Measurements from ENCODE around the gene COL28A1.

The COL28A1 gene

DNA sequence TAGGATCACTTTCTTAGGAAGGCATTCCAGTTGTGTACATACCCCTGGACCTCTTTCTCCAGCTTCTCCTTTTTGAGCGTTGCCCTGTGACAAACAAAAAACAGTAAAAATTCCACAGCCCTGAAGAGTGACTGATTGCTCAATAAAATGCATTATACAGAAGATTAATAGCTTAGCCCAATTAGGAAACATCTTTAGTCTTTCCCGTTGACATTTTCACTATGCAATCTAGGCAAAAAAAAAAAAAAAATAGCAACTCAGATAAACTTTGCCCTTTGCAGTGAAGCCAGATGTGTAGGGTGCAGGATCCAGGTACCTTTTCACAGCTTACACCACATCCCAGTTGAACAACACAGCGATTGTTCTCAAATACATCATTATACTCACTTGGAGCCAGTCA is 17.9 kb downstream of the COL28A1 start:
- no peak for DNase-seq (ENCODE audit: low read depth)
- no peak overlapping the region for H3K4me3 ChIP-seq (ENCODE audit: low read depth, low read length)
- TF ChIP-seq, protein P1, sequence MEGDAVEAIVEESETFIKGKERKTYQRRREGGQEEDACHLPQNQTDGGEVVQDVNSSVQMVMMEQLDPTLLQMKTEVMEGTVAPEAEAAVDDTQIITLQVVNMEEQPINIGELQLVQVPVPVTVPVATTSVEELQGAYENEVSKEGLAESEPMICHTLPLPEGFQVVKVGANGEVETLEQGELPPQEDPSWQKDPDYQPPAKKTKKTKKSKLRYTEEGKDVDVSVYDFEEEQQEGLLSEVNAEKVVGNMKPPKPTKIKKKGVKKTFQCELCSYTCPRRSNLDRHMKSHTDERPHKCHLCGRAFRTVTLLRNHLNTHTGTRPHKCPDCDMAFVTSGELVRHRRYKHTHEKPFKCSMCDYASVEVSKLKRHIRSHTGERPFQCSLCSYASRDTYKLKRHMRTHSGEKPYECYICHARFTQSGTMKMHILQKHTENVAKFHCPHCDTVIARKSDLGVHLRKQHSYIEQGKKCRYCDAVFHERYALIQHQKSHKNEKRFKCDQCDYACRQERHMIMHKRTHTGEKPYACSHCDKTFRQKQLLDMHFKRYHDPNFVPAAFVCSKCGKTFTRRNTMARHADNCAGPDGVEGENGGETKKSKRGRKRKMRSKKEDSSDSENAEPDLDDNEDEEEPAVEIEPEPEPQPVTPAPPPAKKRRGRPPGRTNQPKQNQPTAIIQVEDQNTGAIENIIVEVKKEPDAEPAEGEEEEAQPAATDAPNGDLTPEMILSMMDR (IDR thresholded peaks at IDR 0.05; ENCODE audit: low read depth, low read length, missing control alignments) = no peak
- in situ Hi-C loops (cut with HindIII; ENCODE audit: low sequenced_read_pairs) = no loop called here

DNA sequence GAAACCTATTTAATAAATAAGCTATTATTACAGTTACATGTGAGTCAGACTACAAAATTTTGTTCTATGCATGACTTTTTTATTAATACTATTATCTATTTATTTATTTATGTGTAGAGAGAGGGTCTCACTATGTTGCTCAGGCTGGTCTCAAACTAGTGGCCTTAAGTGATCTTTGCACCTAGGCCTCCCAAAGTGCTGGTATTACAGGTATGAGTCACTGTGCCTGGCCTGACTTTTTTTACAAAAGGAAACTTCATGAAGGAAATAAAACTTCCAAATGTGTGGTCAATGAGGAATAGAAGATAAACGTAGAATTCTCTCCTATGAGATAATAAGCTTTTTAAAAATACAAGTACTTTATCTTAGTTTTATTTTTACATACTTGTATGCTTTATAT is 19.0 kb downstream of the COL28A1 start:
- in situ Hi-C loops (cut with HindIII; ENCODE audit: low sequenced_read_pairs) = no loop called here
- no peak for DNase-seq (ENCODE audit: low read depth)
- TF ChIP-seq, protein P1 (IDR thresholded peaks at IDR 0.05; ENCODE audit: low read depth, low read length, missing control alignments) = no peak
- no peak overlapping the region for H3K4me3 ChIP-seq (ENCODE audit: low read depth, low read length)

DNA sequence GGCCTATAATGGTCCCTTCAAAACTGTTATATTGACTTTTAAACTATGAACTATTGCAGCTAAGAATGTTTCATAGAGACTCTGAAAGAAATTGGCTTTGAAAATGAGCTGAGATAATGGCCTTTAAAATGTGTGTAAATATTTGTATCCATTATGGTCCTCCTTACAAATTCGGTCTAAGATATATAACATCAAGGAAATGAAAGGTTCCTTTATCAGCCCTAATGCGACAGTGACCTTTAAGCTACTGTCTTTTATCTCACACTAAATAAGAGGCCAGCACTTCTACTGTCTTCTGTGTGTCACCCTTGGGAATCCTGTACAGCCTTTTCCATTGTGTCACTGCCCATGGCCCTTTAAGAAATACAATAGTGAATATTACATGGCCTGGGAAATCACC is 19.5 kb downstream of the COL28A1 start:
- no peak overlapping the region for H3K4me3 ChIP-seq (ENCODE audit: low read depth, low read length)
- no peak for DNase-seq (ENCODE audit: low read depth)
- TF ChIP-seq, protein P1 (IDR thresholded peaks at IDR 0.05; ENCODE audit: low read depth, low read length, missing control alignments) = no peak
- in situ Hi-C loops (cut with HindIII; ENCODE audit: low sequenced_read_pairs) = no loop called here

DNA sequence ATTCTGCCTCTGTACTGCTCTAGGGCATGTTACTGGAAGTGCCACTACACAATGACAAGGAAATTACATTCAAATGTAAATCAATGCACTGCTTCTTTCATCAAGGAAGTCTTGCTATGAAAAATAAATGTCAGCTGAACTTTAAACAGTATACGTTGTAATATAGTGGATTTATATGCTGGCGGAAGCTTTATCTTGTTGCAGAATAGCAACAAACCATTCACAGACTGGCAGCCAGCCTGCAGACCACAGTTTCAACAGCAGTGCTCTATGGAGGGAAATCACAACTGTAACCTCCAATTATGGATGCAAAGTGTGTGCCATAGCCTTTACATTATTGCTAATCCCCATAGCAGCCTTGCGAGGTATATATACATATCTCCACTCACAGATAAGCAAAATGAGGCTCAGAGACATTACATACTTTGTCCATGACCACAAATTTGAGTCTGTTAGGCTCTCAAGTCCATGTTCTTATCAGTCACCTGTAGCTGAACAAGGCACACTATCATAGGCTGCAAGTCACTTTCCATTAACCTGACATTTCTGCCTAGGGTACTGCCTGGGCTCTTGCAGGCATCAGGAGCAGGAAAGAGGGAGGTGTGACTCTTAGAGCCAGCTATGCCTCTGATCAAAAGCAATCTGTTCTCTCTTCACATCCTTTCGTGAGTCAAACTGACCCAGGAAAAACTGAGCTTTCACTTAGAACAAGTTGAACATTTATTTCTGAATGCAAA is 22.6 kb downstream of the COL28A1 start:
- H3K4me3 ChIP-seq (ENCODE audit: low read depth, low read length) = no peak overlapping the region
- in situ Hi-C loops (cut with HindIII; ENCODE audit: low sequenced_read_pairs) = no loop called here
- TF ChIP-seq, protein P1 (IDR thresholded peaks at IDR 0.05; ENCODE audit: low read depth, low read length, missing control alignments) = no peak
- DNase-seq (ENCODE audit: low read depth) = no peak

DNA sequence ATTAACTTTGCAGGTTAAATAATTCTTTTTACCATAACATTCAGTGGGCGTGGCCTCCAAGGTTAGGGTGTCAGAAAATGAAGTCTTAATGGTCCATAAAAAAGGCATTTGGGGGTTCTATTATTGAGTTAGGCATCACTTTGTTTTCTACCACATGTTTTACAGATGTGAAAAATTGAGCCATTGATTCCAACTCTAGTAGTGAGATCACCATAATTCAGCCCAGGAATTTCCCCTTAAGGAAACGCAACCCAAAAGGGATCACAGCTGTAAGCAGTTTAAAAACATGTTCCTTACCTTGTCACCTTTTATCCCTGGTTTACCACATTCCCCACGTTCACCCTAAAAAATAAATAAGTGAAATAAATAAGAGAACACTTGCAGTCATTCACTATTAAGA is 24.9 kb downstream of the COL28A1 start:
- no peak for DNase-seq (ENCODE audit: low read depth)
- TF ChIP-seq, protein P1 (IDR thresholded peaks at IDR 0.05; ENCODE audit: low read depth, low read length, missing control alignments) = no peak
- in situ Hi-C loops (cut with HindIII; ENCODE audit: low sequenced_read_pairs) = no loop called here
- H3K4me3 ChIP-seq (ENCODE audit: low read depth, low read length) = no peak overlapping the region

DNA sequence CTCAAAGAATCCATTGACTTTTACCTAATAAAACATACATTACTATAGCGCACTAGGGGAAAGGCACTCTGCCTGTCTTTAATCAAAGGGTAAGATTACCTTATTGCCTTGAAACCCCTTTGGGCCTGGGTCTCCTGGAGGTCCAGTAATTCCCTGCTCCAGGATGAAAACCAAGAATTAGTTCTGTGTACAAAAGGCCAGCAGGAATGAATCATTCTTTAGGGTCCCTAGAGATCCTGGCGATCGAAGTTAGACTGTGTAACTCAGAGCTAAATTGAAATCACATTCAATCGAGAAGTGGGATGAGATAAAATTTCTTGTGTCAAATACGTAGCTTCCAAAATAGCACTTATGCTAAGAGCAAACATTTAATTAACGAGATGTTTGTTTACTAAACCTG is 29.8 kb downstream of the COL28A1 start:
- TF ChIP-seq, protein P1 (IDR thresholded peaks at IDR 0.05; ENCODE audit: low read depth, low read length, missing control alignments) = no peak
- in situ Hi-C loops (cut with HindIII; ENCODE audit: low sequenced_read_pairs) = no loop called here

More for the DNA sequence above, 29.8 kb downstream of the COL28A1 start:
- no peak for DNase-seq (ENCODE audit: low read depth)
- H3K4me3 ChIP-seq (ENCODE audit: low read depth, low read length) = no peak overlapping the region

All from astrocyte of the cerebellum (primary cell).